ENCODE measurements around the gene LYSMD2.

The LYSMD2 gene, protein sequence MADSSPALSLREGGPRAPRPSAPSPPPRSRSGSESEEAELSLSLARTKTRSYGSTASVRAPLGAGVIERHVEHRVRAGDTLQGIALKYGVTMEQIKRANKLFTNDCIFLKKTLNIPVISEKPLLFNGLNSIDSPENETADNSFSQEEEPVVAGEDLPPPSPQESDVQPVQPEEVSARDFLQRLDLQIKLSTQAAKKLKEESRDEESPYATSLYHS

DNA sequence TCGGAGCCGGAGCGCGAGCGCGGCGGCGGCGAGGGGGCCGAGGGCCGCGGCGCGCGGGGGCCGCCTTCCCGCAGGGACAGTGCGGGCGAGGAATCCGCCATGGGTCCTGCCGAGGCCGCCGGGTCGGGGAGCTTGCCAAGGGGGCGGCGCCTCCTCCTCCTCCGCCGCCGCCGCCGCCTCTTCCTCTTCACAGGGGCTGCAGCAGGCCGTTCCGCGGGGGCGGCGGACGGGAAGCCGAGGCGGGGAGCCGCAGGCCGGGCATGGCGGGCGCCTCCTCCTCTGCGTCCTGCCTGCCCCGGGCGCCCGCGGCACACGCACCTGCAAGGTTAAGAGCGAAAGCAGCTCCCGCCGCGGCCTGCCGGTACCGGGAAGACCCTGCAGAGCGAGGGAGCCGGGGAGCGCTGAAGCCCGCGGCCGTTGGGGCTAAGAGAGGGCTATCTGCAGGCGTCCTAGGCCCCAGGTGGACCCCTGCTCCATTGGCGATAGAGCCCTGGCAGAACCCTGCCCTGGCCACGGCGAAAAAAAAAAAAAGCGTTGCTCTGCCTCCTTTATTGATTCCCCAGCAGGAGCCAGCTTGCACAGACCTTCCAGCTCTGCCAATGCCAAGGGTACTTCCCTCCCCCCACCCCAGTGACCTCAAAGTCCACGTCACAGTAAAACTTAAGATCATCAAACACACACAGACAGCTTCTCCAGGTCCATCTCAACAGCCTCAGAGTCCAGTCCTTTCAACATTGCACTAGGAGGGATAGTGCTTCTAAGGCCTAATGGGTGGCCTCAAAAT is at the start of gene LYSMD2:
Gene LYSMD2, minus strand, starts transcription at position 134 of the 784 bp plus-strand sequence. Its CDS starts 33 bp downstream, at position 101.
- DNase-seq (ENCODE audit: low read depth): peak; percentile 72

DNA sequence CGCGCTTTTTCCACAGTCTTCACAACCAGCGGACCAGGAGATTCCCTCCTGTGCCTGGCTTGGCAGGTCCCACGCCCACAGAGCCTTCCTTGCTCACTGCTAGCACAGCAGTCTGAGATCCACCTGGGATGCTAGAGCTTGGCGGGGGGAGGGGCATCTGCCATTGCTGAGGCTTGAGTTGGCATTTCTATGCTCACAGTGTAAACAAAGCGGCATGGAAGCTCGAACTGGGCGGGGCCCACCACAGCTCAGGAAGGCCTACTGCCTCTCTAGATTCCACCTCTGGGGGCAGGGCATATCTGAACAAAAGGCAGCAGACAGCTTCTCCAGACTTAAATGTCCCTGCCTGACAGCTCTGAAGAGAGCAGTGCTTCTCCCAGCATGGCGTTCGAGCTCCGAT is 49.7 kb upstream of the LYSMD2 start:
- peak; percentile 29 for DNase-seq (ENCODE audit: low read depth)

DNA sequence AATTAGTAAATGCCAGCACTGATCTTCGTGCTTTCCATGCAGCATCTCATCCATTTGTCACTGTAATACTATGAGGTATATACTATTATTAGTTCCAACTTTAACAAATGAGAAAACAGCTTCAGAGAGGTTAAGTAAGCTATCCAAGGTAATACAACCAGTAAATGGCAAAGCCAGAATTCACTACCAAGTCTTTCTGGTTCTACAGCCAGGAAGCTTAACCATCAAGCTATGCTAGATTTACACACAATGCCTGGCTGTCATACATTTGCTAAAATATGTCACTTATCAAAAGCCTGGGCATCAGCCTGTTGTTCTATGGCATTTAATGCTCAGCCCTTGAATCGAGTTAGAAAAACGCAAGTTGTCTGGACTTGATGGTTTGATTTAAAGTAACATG is 46.5 kb upstream of the LYSMD2 start:
- DNase-seq (ENCODE audit: low read depth): no peak

DNA sequence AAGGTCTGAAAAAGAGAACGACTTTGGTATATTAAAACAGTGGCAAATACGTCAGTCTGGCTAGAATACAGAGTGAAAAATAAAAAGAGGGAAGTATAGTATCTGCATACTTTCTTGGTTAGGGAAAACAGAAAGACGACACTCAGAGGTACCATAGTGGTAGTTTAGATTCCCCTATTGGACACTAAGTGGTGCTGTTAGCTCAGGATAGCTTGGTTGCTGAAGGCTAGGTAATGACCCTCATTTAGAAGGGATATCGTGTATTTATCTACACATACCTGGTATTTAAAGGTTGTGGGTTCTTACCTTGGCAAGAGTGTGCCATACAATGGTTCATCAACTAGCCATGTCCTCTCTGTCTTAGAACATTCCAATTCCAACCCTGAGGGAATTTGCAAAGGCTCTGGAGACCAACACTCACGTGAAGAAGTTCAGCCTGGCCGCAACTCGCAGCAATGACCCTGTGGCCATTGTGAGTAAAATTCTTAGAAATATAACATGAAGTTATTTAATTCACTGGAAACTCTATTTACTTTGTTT is 45.0 kb upstream of the LYSMD2 start:
- DNase-seq (ENCODE audit: low read depth): peak; percentile 58

DNA sequence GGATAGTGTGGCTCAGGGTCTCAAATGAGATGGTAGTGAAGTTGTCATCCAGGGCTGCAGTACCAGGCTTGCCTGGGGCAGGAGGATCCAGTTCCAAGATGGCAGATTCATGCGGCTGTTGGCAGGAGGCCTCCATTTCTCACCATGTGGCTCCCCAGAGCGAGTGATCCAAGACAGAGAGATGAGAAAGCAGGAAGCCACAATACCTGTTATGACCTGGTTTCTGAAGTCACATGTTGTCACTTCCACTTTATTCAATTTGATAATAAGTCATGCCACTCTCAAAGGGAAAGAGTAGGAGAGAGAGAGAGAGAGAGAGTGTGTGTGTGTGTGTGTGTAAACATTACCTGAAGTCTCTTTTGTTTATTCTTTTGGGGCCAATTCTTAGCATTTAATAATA is 44.1 kb upstream of the LYSMD2 start:
- DNase-seq (ENCODE audit: low read depth): no peak

DNA sequence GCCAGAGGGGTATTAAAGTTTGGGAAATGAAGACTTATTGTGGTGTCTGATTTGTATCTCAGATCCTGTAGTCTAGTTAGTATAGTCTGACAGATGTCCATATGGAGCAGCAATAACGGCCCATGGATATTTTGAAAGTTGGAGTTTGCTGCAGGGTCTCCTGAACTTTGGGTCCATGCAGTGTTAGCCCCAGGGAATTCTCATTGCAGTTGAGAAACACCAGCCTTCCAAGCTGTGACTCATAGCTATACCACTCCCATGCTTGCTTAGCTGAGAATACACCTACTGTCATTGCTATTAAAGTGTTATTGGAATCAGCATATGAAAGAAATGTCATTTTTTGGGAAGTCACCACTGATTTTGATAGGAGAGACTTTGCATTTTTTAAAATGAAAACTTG is 43.2 kb upstream of the LYSMD2 start:
- DNase-seq (ENCODE audit: low read depth): peak; percentile 46

DNA sequence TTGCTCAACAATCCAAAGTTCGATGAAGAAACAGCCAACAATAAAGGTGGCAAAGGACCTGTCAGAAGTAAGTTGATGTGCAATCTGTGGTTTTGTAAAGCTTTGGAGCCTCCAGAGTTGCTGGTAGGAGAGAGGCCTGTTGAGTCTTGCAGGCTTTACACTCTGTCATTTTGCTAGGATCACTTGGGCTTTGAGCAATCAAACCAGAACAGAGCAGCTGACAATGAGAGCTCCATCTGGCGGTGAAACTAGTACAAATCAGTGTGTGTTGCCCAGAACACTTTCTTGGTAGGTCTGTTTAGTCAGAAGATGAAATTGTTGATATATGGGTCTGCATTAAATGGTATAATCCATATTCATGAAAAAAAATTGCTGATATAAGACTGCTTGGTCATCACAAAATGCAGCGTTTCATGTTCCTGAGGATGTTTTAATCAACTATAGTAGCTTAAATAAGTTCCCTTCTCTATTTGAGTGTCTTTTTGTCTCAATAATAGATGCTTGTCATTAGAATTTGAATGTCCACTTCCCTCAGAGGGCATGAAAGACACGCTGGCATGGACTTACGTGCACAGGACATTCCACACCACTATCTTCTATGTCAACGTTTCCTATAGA is 39.6 kb upstream of the LYSMD2 start:
- peak; percentile 77 for DNase-seq (ENCODE audit: low read depth)

DNA sequence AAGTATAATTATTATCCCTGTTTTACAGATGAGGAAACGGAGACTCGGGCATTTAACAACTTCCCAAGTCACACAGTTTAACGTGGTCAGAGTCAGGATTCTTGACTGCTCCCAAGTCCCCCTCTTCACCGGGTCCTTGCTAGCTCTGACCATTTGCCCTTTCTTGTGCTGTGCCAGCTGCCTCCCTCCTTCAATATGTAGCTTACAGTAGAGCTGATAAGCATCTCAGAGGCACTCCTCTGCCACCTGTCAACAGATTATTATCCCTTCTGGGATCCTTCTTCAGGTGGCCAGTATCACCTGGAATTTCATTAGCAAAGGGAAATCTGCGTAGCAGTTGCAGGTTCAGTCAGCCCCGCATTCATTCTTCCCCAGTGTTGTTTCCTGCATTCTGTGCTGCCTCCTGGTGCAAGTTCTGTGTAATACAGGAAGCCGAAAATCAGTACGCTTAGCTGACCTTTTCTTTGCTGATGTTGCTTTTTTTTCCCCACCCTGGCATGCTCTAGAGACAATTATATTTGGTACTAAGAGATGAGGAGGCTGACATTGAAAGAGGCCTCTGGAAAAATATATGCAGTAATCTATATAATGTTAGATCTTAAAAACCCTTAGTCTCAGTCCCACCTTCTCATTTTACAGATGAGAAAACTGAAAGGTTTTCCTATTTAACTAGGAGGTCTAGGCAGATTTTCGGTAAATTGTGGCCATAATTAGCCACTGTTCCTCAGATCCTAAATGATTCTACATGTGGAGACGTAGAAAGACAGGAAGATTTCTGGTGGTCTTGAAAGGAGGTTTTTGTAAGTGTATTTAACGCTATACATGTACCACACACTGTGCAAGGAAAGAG is 38.7 kb upstream of the LYSMD2 start:
- peak; percentile 63 for DNase-seq (ENCODE audit: low read depth)

DNA sequence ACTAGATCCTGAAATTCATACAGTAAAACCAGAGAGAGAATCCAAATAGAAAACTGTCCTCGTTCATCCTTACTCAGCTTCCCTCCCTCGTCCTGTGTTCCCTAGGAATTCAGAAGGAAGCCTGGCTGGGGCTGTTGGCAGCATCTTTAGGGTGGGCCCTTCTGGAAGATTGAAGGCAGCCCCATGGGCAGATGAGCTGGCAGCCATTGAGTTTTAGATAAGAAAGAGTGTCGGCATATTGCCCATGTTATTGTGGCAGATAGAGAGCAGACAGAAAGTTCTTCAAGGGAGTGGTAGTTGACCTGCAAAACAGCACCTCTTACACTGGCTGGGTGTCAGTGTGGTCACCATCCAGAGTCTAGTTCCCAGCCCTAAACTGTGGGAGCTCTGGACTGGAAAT is 37.5 kb upstream of the LYSMD2 start:
- no peak for DNase-seq (ENCODE audit: low read depth)

DNA sequence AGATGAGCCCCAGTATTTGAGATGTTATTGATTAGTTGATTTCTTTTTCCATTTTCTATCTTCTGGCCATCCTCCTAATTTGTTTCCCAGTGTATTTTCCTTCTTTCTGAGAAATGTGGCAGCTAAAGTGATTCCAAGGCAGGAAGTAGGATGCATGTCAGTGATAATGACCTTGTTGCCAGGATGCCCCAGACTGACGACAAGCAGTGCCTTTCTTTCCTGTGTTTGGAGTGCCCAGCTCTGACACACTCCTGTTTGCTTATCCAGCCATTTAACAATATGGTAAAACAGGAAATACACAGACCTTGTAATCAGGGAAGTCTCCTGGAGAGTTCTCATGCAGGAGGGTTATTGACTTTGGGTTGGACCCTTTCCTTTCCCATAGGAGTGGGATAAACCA is 34.3 kb upstream of the LYSMD2 start:
- no peak for DNase-seq (ENCODE audit: low read depth)

DNA sequence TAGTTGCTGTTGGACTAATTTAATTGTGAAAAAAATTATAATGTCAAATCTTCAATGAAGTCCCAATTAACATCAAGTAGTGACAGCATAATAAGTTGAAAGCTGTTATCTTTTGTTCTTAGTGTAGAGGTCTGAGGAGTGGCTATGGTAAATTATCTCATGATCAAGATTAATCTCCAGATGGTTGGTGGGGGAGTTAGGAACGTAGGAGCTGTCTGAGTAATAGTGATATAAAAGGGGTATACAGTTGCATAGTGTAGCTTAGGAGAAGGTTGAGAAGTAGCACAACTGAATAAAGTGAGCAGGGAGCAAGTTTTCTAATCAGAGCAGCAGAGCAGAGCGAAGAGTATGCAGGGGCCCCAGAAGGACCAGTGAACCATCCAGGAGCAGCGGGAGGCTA is 33.4 kb upstream of the LYSMD2 start:
- DNase-seq (ENCODE audit: low read depth): no peak

DNA sequence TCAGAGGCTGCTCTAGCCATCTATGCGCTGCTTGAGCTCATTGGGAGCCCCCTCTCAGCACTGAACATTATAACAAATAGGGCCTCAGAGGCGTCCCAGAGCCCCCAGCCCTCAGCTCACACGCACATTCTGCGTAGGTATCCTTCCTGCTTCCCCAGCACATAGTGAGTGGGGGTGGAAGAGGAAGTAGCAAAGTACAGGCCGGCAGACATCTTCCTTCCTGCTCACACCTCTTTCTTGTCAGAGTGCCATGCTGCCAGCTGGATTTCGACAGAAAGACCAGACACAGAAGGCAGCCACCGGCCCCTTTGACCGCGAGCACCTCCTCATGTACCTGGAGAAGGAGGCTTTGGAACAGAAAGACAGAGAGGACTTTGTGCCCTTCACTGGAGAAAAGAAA is 30.6 kb upstream of the LYSMD2 start:
- DNase-seq (ENCODE audit: low read depth): no peak

DNA sequence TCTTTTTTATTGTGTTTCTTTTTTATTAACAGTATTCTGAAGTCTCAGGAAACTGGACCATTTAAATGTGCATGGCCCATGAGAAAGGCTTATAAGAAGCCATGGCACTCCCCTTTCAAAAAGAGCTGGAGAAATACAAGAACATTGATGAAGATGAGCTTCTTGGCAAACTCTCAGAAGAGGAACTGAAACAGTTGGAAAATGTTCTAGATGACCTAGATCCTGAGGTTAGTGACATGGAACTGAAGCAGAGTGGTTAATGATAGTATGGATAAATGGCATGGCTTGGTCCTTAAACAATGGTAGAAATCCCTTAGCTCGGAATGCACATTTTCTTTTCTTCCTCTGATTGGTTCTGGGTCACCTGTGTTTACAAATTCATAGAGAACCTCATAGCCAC is 28.9 kb upstream of the LYSMD2 start:
- DNase-seq (ENCODE audit: low read depth): no peak

DNA sequence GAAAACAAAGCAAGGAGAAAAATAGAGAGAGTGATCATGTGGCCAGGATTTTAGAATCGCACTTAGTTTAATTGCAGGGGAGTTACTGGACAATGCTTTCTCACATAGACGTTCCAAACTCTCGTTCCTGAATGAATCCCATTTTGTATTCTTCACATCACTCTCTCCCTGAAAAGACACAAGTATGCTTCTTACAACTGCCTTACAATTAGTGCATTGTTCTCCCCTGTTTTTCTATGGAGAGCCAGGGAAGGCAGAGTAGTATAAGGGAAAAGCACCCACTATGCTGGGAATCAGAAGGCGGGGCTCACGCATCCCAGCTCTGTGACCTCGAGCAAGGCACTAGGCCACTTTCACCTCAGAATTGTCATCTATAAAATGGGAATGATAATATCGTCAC is 28.3 kb upstream of the LYSMD2 start:
- no peak for DNase-seq (ENCODE audit: low read depth)

DNA sequence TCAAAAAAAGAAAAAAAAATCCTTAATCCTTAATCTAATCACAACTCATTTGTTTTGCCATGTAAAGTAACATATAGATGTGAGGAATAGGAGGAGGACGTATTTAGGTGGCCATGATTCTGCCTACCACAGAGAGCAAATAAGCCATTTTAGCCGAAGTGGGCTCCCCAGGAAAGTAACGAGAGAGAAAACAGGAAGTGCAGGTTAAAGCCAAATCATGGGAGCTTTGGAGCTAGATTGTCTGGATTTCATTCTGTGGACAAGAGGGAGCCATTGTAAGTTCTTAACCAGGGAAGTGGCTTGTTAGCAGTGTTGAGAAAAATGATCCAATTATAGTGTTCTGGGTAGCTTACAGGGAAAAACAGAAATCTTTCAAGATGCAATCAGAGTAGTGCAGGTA is 23.4 kb upstream of the LYSMD2 start:
- DNase-seq (ENCODE audit: low read depth): no peak

DNA sequence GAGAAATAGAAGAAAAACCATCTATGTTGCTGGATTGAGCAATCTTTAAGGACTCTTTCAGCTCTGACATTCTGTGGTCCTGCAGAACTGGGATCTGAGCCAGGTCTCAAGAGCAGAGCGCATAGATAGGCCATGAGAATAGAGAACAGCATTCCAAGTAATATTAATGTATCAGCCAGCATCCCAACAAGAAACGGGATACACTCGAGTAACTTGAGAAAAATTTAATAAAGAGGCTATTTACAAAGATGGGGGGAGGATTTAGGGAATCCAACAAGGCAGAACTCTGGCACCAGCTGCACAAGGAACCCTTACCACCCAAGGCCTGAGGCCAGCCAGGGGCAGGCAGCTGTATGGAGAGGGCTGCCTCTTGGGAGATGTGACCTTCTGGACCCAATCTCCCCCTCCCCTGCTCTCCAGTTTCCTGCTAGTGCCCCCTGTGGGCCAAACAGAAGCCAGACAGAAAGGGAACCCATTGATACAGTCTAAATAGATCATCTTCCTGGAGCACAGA is 22.2 kb upstream of the LYSMD2 start:
- peak; percentile 57 for DNase-seq (ENCODE audit: low read depth)

DNA sequence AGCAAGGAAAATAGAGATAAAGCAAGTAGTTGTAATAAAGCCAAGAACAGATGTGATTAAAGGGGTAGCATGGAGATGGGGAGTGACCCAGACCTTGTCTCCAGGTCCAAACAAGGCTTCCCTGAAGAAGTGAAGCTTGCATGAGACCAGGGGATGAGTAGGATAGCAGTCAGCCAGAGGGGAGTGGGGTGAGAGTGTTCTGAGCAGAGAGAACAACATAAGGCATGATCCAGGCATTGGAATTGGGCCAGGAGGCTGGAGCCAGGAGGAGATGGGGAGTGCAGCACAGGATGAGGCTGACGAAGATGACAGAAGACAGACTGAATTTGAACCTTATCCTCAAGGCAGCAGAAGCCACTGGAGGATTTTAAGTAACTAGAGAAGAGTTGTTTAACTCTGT is 21.2 kb upstream of the LYSMD2 start:
- DNase-seq (ENCODE audit: low read depth): peak; percentile 44

DNA sequence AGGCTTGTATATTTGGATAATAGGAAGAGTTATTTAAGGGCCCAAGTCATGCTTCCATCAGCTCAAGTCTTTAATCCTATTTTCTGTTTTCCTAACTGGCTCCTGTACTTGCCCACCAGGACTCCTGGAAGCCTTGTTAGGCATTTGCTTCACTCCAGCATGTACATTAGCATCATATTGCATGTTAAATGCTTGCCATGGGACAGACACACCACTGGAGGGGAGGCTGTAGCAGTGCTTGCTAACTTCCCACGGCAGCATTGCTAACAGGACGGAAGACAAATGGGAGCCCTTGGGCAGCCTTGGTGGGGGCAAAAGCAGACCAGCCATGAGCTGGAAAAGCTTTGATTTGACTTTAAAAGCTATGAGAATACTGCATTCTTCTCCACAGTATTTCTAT is 20.0 kb upstream of the LYSMD2 start:
- no peak for DNase-seq (ENCODE audit: low read depth)

DNA sequence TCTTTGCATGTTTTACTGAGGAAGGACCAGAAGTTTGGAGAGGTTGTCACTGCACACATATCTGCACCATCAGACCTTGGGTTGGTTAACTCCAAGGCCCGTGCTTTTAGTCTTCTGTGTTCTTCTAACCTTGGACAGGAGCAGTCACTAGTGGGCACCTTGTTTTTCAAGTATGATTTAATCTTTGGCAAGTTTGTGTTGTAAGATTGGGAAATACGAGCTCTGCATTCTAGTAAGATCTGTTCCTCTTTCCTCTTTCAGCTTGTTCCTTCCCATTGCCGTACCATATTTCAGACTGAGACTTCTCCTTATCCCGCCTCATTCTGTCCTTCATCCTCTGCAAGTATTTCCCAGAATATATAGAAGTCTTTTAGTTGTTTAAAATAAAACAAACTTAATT is 19.0 kb upstream of the LYSMD2 start:
- DNase-seq (ENCODE audit: low read depth): no peak

DNA sequence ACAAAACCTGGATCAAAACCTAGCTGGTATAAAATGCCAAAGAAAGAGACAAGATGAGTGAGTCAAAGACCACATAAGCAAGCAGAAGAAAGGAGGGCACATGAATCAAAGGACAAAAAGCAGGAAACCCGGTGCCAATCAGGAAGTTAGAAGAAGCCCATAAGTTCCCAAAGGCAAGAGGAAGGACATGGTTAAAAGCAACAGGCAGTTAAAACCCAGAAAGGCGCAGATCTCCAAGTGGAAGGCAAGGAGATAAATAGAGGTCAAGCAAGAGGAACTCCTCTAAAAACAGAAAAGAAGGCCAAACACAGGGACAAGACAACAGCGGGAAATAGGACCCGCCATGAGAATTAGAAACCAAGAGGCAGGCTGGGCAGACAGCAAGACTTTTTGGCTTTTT is 18.3 kb upstream of the LYSMD2 start:
- DNase-seq (ENCODE audit: low read depth): no peak

DNA sequence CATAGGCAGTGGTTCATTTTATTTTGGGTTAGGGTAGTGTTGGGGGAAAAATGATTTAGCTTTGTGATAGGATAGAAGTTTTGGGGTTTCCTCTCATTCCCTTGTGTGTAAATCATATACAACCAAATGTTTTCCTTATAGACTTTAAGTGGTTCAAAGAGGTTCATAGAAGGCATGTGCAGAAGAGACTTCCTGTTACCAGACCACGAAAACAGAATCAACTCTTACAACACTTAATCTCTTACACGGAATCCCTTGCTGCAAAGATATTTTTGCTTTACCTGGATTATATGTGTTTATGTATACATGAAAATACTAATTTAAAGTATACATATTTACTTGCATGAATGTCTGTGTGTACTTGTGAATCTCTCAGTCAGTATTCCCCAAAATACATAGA is 16.8 kb upstream of the LYSMD2 start:
- no peak for DNase-seq (ENCODE audit: low read depth)

DNA sequence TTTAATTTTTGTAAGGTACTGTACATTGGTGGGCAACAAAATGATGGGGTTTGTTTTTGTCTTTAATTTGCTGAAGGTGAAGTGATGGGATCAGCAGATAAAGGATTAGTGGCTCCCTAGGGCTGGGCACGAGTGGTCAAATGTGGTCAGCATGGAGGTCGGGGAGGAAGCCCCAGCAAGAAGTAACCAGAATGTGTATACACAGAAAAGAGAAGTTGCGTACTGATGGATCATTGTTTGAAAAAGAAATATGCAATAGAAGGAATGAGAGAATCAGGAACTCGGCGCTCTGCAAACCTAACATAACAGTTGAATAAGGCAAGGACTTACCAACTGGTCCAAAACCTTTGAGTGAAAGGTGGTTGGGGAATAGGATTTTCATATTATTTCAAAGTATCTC is 15.4 kb upstream of the LYSMD2 start:
- DNase-seq (ENCODE audit: low read depth): no peak
